Activated gamma-delta T cell treated with Interleukin-2 at 50 U/mL for 16 hours (primary cell): ENCODE results near the gene UNC5A.

Experiments used
- DNase-seq: peaks from one replicate; pipeline ENCODE4 v3.0.0-alpha.2; 2020

UNC5A gene

GRCh38 chr5:176901260-176902101, 91.1 kb downstream of the UNC5A start:
- no peak for DNase-seq

GRCh38 chr5:176902102-176902814, 91.9 kb downstream of the UNC5A start:
- no peak for DNase-seq

GRCh38 chr5:176902911-176903664, 92.7 kb downstream of the UNC5A start:
- no peak for DNase-seq

- DNase-seq: no peak
Measured at GRCh38 chr5:176904276-176904675, 93.9 kb downstream of the UNC5A start.

GRCh38 chr5:176906126-176906525, 95.8 kb downstream of the UNC5A start:
- DNase-seq: no peak

GRCh38 chr5:176906796-176907195, 96.4 kb downstream of the UNC5A start:
- no peak for DNase-seq

GRCh38 chr5:176908675-176909368, 98.5 kb downstream of the UNC5A start:
- DNase-seq: no peak

GRCh38 chr5:176912115-176912514, 101.8 kb downstream of the UNC5A start:
- no peak for DNase-seq

GRCh38 chr5:176915906-176916305, 105.5 kb downstream of the UNC5A start:
- no peak for DNase-seq

GRCh38 chr5:176916337-176916736, 106.0 kb downstream of the UNC5A start:
- no peak for DNase-seq

- no peak for DNase-seq
Measured at GRCh38 chr5:176918613-176919012, 108.3 kb downstream of the UNC5A start.

- DNase-seq: no peak
Measured at GRCh38 chr5:176921714-176922113, 111.4 kb downstream of the UNC5A start.

GRCh38 chr5:176922817-176923216, 112.5 kb downstream of the UNC5A start:
- no peak for DNase-seq

- no peak for DNase-seq
Measured at GRCh38 chr5:176927562-176927961, 117.2 kb downstream of the UNC5A start.

- DNase-seq: no peak
Measured at GRCh38 chr5:176929654-176930053, 119.3 kb downstream of the UNC5A start.
